ENCODE results near the gene MOSPD2.

DNA sequence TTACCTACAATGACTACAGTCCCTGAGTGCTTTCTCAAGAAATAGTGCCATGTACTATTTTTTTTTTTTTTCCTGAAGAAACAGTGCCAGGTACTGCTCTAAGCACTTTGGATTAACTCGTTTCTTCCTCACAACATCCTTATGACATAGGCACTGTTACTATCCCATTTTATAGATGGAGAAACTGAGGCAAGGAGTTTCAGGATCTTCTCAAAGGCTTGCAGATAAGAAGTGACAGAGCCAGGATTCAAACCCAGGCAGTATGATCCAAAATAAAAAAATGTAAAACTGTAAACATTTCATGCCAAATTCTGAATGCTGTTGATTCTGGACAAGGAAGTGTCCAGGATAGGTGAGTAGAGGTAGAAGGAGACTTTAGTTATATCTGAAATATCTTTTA, 1.5 kb upstream of the MOSPD2 start:
- TF ChIP-seq TAF1 (IDR thresholded peaks at IDR 0.05; ENCODE audit: low read depth, low read length) (no peak), POLR2A (IDR thresholded peaks at IDR 0.05; ENCODE audit: control extremely low read depth in 1 of 2, low read depth in 2 of 2, low read length in 2 of 2) (no peak), JUN (IDR thresholded peaks at IDR 0.05; ENCODE audit: low read depth, low read length) (no peak), POLR2AphosphoS5 (IDR thresholded peaks at IDR 0.05; ENCODE audit: low read depth, low read length) (no peak), BACH1 (IDR thresholded peaks at IDR 0.05; ENCODE audit: low read length) (no peak), CHD2 (IDR thresholded peaks at IDR 0.05; ENCODE audit: low read length) (no peak), MAFK (IDR thresholded peaks at IDR 0.05; ENCODE audit: low read depth, low read length) (no peak), CREB1 (IDR thresholded peaks at IDR 0.05) (no peak), KDM1A (IDR thresholded peaks at IDR 0.05; ENCODE audit: borderline replicate concordance, low read length) (no peak), HDAC6 (IDR thresholded peaks at IDR 0.05; ENCODE audit: low read depth, low read length) (no peak)
- TF ChIP-seq, protein P1, sequence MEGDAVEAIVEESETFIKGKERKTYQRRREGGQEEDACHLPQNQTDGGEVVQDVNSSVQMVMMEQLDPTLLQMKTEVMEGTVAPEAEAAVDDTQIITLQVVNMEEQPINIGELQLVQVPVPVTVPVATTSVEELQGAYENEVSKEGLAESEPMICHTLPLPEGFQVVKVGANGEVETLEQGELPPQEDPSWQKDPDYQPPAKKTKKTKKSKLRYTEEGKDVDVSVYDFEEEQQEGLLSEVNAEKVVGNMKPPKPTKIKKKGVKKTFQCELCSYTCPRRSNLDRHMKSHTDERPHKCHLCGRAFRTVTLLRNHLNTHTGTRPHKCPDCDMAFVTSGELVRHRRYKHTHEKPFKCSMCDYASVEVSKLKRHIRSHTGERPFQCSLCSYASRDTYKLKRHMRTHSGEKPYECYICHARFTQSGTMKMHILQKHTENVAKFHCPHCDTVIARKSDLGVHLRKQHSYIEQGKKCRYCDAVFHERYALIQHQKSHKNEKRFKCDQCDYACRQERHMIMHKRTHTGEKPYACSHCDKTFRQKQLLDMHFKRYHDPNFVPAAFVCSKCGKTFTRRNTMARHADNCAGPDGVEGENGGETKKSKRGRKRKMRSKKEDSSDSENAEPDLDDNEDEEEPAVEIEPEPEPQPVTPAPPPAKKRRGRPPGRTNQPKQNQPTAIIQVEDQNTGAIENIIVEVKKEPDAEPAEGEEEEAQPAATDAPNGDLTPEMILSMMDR (IDR thresholded peaks at IDR 0.05; ENCODE audit: control extremely low read depth in 1 of 3, insufficient read depth in 1 of 3, low read depth in 1 of 3, low read length in 3 of 3): no peak
- TF ChIP-seq, protein P2, sequence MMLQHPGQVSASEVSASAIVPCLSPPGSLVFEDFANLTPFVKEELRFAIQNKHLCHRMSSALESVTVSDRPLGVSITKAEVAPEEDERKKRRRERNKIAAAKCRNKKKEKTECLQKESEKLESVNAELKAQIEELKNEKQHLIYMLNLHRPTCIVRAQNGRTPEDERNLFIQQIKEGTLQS (IDR thresholded peaks at IDR 0.05; ENCODE audit: insufficient read depth, low read depth, low read length): no peak

Data from H1 (cell line).